Activated naive CD4-positive, alpha-beta T cell treated with anti-CD3 and anti-CD28 coated beads, Interleukin-2, amount 50 U/mL, for 16 hours (primary cell): ENCODE results near the gene NFIC.

ENCODE experiments used
- DNase-seq: peaks from one replicate; pipeline ENCODE4 v3.0.0-alpha.2; 2020

The NFIC gene

GRCh38 chr19:3455393-3455955 lies 89.1 kb downstream of the NFIC start:
- DNase-seq: no peak

GRCh38 chr19:3455960-3456601 lies 89.7 kb downstream of the NFIC start:
- DNase-seq: no peak

- no peak for DNase-seq
These were observed 90.6 kb downstream of the NFIC start for GRCh38 chr19:3456925-3457527.

- DNase-seq: no peak
These were observed 91.3 kb downstream of the NFIC start for GRCh38 chr19:3457528-3458228.

- DNase-seq: no peak
These were observed 92.1 kb downstream of the NFIC start for GRCh38 chr19:3458229-3459088.

GRCh38 chr19:3459089-3459881 lies 92.9 kb downstream of the NFIC start:
- no peak for DNase-seq

- DNase-seq: no peak
These were observed 93.7 kb downstream of the NFIC start for GRCh38 chr19:3459965-3460582.

- DNase-seq: no peak
These were observed 96.8 kb downstream of the NFIC start for GRCh38 chr19:3462991-3463713.

- no peak for DNase-seq
These were observed 97.6 kb downstream of the NFIC start for GRCh38 chr19:3463714-3464586.

- DNase-seq: no peak
These were observed 98.3 kb downstream of the NFIC start for GRCh38 chr19:3464587-3465235.

GRCh38 chr19:3465552-3465951 lies 99.2 kb downstream of the NFIC start:
- DNase-seq: no peak

GRCh38 chr19:3466635-3467034 lies 100.3 kb downstream of the NFIC start:
- no peak for DNase-seq

GRCh38 chr19:3467437-3468198 lies 101.2 kb downstream of the NFIC start:
- DNase-seq: no peak

- no peak for DNase-seq
These were observed 101.8 kb downstream of the NFIC start for GRCh38 chr19:3468211-3468610.

GRCh38 chr19:3469638-3470499 lies 103.5 kb downstream of the NFIC start:
- no peak for DNase-seq

- no peak for DNase-seq
These were observed 104.2 kb downstream of the NFIC start for GRCh38 chr19:3470500-3471128.
